T-helper 1 cell treated with Interleukin-12 subunit alpha and Interleukin-12 subunit beta and Interleukin-4 antibody, amounts not matched to agents 30 ng/mL and 1 ng/mL, for 36 hours (primary cell): ENCODE measurements around the gene TRAPPC12. TPM values are rescaled to one million over a fixed set of nuclear protein-coding genes. Genes with fewer than 3 reads are reported as not detected.
"Not testable (repeated sequence)": the region's sequence is repeated elsewhere in the genome, so short reads cannot be mapped to it uniquely, and the experiment has no call there.

ENCODE experiments used
- intact Hi-C: fragments of 100-400 bp; cut with micrococcal nuclease; formaldehyde crosslinking; loops from one replicate; pipeline ENCODE4 v1.15.1; 2024
- total RNA-seq: library from RNA; stranded (reverse); gene quantifications from 2 replicates; pipeline ENCODE4 v1.2.3, GENCODE V29; 2022

The TRAPPC12 gene
- total RNA-seq, 1 donor from 2014 or later, result 111 TPM

DNA sequence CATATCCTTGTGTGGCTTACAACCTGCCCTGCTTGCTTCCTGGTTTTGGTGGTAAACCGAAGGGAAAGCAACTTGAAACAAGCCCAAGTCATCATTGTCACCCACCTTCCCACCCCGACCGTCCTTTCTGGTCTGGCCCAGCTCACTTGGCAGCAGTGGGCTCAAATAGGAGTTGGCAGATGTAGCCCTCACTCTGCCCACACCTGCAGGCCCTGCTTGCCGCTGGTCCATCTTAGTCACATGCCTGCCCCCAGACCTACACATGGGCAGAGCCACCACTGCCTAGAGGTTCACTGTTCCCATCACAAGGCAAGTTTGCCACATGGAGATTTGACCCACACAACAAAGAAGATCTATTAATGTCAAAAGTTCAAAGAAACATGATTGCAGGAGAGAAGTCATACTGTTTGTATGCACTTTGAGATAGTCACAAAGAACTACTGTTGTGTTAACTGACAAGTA, 11.2 kb upstream of the TRAPPC12 start:
- intact Hi-C loops, result no loop called here

DNA sequence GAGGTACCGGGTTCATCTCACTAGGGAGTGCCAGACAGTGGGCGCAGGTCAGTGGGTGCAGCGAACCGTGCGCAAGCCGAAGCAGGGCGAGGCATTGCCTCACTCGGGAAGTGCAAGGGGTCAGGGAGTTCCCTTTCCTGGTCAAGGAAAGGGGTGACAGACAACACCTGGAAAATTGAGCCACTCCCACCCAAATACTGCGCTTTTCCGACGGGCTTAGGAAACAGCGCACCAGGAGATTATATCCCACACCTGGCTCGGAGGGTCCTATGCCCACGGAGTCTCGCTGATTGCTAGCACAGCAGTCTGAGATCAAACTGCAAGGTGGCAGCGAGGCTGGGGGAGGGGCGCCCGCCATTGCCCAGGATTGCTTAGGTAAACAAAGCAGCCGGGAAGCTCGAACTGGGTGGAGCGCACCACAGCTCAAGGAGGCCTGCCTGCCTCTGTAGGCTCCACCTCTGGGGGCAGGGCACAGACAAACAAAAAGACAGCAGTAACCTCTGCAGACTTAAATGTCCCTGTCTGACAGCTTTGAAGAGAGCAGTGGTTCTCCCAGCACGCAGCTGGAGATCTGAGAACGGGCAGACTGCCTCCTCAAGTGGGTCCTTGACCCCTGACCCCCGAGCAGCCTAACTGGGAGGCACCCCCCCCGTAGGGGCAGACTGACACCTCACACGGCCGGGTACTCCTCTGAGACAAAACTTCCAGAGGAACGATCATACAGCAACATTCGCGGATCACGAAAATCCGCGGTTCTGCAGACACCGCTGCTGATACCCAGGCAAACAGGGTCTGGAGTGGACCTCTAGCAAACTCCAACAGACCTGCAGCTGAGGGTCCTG, 9.9 kb upstream of the TRAPPC12 start:
- intact Hi-C loops, result not testable (repeated sequence)

DNA sequence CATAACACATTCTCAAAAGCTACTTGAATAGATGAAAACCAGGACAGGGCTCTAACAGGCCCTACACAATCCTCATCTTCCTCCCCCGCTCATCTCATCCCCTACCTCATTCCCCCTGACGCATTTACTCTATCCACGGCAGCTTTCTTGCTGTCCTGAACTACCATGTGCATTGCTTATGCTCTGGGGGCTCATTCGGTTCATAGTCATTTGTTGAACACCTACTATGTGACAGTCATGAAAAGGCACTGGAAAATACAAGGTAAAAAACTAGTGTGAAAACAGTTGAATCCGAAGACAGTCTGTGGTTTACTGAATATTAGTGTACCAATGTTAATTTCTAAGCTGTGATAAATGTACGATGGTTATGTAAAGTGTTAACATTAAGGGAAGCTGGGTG, 2.7 kb upstream of the TRAPPC12 start:
- intact Hi-C loops, result loop anchor here (1.0 to 5.0 kb wide), 7 partner anchors 75 to 1320 kb away; partner anchors contain the start of genes ADI1, RNASEH1 and RPS7

DNA sequence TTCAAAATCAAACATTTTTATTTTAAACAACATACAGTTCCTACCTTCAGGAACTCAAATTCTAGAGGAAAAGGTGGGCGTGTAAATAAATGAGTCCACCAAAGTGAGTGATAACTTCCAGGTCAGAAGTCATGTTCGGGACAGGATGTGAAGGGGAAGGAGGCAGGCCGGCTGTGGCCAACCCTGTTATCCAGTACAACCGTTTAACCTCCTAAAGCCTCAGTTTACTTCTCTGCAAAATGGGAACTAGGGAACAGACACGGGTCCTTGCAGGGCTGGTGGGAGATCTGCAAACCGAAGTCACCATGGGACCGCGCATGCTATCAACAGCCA, 2.2 kb upstream of the TRAPPC12 start:
- intact Hi-C loops, result loop anchor here (1.0 to 5.0 kb wide), 7 partner anchors 75 to 1320 kb away; partner anchors contain the start of genes ADI1, RNASEH1 and RPS7

DNA sequence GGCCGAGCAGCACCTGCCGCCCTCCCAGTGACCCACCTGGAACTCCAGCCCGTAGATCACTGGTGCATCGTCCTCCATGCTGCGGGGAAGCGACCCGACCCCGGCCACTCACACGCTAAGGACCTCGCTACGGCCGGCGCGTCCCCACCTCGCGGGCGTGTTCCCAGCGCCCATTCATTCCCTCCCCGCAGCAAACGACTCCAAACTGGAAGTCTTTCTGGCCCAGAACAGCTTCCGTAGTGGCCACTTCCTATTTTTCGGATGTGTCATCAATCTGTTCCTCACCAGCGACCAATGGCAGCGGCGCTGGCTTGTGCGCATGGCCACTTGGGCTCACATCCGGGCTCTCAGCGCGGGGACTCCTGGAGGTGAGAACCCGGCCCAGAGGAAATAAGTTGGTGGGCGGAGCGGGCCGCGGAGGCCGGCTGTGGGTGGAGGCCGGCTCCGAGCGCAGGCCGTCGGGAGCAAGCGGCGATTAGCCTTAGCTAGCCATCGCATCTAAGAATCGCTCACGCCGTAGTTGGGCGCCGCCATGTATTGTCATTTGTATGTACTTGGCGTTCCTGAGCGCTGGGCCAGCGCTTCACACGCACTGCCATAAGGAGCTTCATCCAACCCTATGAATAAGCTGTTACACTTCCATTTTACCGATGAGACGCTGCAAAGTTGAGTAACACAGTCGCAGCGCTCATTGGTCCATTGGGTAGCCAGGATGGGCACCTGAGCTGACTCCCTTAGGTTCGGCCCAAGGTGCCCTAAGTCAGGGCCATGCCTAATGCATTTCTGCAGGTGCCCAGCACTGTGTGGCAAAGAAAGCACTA, 1.7 kb upstream of the TRAPPC12 start, which contains the start of gene EIPR1:
EIPR1 (minus strand) TSS at position 207 of the 821 bp plus-strand sequence; CDS start at position 78, 129 bp downstream.
- intact Hi-C loops, result loop anchor here (1.0 to 5.0 kb wide), 9 partner anchors 47 to 1321 kb away; partner anchors contain the start of genes ADI1, RNASEH1 and RPS7

DNA sequence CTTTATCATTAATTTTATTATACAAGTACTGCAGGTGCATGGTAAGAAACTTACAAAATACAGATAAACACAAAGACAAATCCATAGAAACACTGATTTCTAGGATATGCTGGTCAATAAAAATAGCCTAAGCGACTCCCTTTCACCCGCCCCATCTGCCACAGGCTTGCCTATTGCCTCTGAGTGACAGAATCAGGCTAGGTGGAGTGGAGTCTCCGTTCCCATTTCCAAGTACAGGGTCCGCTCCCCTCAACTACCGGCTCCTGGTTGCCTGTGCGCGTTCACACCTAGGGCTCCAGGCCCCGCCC, 201 bp upstream of the TRAPPC12 start:
- intact Hi-C loops, result loop anchor here (1.0 to 5.0 kb wide), 4 partner anchors 46 to 272 kb away; no protein-coding TSS in a partner anchor

DNA sequence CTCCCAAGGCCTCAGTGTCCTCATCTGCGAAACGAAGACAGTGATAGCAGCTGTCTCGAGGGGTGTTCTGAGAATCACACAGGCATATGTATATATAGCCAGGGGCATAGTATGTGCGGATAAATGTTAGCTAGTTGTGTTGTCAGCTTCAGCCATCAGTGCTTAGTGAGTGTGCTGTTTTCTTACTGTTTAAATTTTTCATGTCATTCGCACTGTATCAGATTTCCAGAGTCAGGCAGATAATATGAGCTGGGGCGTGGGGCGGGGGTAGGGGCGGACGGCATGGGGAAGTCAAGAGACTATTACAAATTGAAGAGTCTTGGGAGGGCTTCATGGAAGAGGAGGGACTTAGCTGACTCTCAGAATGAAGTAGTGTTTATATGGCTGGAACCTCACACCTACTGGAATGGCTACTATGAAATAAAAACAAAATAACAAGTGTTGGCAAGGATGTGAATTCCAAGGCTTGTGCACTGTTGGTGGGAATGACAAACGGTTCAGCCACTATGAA, 7.0 kb downstream of the TRAPPC12 start:
- intact Hi-C loops, result no loop called here

DNA sequence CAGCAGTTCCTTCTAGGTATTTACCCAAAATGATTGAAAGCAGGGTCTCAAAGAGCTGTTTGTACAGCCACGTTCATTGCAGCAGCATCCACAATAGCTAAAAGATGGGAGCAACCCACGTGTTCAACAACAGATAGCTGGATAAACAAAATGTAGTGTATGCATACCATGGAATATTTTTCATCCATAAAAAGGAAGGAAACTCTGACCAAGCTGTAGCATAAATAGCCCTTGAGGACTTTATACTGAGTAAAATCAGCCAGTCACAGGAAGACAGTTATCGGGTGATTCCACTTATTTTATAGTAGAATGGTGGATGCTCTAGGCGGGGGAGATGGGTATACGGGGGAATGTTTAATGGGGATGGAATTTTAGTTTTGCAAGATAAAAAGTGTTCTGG, 7.5 kb downstream of the TRAPPC12 start:
- intact Hi-C loops, result no loop called here

DNA sequence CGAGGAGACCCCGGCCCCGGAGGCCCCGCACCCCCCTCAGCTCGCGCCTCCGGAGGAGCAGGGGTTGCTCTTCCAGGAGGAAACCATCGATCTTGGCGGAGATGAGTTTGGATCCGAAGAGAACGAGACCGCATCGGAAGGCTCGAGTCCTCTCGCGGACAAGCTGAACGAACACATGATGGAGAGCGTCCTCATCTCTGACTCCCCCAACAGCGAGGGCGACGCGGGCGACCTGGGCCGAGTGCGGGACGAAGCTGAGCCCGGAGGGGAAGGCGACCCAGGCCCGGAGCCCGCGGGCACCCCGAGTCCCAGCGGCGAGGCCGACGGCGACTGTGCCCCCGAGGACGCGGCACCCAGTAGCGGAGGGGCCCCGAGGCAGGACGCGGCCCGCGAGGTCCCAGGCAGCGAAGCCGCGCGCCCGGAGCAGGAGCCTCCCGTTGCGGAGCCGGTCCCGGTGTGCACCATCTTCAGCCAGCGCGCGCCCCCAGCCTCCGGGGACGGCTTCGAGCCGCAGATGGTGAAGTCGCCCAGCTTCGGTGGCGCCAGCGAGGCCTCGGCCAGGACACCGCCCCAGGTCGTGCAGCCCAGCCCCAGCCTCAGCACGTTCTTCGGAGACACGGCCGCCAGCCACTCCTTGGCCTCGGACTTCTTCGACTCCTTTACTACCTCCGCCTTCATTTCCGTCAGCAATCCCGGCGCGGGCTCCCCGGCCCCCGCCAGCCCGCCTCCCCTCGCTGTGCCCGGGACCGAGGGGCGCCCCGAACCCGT, 8.3 kb downstream of the TRAPPC12 start:
- intact Hi-C loops, result no loop called here

DNA sequence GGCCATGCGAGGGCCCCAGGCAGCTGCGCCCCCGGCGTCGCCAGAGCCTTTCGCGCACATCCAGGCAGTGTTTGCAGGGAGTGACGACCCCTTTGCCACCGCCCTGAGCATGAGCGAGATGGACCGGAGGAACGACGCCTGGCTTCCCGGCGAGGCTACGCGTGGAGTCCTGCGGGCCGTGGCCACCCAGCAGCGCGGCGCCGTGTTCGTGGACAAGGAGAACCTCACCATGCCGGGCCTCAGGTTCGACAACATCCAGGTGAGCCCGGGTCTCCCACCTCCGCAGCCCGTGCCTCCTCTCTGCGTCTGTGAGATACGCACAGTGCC, 8.9 kb downstream of the TRAPPC12 start:
- intact Hi-C loops, result no loop called here

DNA sequence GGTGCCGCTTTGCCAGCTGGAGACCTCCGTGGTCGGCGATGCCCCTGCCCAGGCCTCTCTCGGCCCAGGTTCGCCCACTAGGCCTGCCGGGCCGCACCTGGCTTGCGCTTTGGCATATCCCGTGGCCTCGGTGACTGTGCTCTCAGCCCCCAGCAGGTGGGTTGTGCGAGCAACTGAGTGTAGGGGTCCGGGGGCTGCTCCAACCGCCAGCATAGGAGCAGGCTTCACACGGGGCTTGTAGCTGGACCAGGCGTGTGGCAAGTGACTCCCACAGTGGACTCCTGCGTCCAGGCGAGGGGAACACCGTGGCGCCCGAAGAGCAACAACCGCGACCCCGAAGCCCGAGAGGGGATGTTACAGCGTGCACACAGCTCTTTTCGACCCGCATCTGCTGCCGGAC, 9.7 kb downstream of the TRAPPC12 start:
- intact Hi-C loops, result no loop called here

DNA sequence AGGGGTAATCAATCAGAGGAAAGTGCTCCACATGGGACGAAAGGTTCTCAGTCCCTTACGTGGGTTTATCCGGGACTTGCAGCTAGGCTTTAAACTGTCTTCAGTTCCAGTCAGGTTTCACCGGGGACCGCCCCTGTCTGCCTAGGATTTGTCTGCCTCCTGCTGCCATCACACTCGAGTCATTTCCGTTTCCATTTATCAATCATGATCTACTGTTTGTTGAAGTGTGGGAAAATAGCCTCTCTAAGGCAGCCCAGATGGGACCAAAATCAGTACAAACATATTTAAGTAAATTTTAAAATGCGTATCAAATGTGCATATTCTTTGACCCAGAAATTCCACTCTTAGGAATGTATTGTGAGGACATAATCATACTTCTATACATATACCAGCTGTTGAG, 10.5 kb downstream of the TRAPPC12 start:
- intact Hi-C loops, result no loop called here

DNA sequence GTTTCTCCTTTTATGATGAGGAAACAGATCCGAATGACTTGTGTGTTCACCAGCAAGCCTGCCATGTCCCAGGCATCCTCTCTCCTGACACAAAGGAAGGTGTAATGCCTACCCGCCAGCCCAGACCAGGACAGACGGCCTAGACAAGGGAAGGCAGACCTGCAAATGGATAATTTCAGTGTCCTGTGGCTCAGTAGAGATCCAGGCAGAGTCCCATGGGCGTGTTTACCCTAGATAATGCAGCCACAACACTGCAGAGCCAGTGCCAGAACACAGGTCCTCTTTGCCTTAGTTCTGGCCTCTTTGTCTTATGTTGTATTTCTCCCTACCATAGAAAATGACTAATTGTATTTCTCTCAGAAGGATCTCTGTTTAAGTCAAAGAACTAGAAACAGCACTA, 12.7 kb downstream of the TRAPPC12 start:
- intact Hi-C loops, result no loop called here

DNA sequence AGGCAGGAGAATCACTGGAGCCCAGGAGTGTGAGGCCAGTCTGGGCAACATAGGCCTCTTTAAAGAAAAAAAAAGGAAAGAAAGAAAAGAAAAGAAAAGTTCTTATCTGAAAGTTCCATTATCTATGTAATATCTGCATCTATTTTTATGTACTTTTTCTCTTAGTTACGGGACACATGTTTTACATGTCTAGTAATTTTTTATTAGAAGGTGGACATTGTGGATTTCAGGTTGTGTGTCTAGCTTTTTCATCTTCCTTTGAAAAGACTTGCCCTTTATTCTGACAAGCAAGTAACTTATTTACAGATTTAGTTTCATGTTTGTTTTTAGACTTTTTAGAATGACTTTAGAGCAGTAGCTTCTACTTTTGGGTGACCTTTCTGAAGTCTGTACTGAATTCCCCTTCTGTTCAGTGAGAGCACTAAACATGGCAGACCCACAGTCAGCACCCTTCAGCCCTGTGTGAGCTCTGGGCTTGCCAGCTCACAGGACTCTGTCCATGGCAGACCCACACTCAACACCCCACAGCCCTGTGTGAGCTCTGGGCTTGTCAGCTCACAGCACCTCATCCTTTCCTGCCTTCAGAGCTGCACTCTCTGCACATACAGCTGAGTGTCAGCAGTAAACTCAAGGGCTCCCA, 17.5 kb downstream of the TRAPPC12 start:
- intact Hi-C loops, result no loop called here

DNA sequence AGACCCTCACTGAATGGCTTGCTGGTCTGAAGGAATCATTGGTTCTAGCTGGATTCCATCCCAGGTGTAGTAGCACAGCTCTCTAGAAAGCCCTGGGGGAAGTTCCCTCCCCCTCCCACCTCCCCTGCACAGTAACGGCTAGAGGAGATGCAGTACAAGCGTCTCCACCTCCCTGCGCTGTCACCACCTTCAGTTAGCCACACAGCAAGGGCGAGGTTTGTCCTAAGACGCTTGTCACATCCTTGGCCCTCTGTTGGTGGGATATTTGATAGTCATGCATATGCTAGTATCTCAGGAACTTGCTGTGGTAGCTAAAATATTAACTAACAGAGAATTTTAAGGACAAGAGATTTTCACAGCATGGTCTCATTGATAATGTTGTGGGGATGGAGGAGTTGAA, 19.4 kb downstream of the TRAPPC12 start:
- intact Hi-C loops, result no loop called here

DNA sequence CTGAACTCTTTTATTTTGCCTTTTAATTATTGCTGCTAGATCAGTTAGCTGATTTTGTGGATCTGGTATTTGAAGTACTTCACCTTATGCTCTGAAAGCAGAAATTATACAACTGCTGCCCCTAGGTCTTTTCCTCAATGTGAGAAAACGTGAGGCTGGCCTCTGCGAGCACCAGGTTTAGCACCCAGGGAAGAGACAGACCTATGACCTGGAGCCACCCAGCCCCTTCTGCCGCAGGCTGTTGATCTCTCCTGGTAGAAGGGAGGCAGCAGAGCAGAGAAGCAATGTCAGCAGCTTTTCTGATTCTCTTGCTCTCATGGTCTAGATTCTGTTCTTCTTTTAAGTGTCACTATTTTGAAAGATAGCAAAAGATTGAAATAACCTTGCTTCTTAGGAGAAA, 19.9 kb downstream of the TRAPPC12 start:
- intact Hi-C loops, result no loop called here

DNA sequence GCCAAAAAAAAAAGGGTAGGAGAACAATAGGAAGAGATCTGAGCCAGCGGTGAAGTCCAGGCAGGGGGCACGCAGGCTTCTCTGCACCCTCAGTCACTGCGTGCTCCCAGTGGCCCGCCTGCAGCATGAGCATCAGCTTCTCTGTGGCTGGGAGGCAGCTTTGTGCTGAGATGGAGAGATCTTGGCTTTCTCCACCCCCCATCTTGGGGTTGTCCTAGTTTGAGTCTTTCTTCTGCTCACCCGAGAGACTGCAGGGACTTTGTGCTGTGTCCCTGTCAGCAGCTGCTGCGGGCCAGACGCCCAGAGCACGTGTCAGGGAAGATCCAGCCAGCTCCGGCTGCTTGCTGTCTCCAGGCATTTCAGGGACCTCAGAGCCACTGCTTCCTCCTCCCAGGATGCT, 20.3 kb downstream of the TRAPPC12 start:
- intact Hi-C loops, result no loop called here

DNA sequence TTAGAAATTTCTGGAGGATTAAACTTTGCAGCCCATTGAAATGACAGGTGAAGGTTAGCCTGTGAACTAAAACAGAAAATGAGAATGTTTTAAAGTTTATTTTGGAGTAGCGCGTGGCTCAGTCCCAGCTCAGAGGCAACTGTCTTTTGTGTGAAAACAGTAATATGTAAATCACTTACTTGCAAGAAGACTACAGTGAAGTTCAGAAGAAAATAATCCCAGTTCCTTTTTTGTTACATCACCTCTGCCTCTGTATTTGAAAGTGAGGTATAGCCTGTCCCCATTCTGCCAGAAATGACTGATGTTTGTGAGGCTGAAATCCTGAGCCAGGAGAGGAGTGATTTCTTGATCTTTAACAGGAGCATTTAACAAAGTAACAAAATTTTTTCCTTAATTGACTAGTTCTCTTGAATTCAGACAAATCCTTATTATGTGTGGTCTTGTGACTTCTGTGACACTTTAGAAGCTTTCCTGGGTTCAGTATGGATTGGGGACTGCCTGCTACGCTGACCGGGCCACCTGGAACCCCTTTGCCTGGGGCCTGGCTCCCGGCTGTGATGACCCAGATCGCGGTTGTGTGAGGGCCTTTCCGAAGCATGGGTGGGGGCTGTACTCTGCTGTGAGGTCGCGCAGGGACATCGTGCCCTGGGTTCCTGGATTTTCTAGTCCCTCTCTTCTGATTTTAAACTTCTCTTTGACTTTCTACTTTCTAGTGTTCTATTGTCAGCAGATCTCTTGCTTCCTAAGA, 24.3 kb downstream of the TRAPPC12 start:
- intact Hi-C loops, result no loop called here

DNA sequence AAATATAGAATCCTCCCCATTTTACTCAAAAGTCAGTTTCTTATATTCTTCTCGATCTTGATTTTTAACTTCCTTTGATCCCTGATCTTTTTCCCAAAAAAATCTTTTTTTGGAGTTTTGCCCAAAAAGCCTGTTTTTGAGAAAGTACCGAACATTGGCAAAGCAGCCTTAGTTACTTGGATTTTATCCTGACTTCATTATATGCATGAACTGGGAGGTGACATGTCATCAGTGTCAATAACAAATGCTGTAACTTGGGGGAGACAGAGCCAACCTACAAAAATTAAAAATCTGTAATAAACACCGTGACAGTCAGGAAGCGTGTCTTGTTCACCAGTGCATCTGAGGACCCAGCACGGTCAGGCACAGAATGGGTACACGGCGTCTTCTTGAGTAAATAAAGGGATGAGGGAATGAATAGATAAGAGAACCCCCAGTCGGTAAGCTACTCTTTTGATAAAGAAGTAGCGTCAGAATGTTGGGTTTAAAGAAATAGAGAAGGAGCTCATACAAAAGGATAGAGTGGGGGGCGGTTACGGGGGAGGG, 24.9 kb downstream of the TRAPPC12 start:
- intact Hi-C loops, result no loop called here

DNA sequence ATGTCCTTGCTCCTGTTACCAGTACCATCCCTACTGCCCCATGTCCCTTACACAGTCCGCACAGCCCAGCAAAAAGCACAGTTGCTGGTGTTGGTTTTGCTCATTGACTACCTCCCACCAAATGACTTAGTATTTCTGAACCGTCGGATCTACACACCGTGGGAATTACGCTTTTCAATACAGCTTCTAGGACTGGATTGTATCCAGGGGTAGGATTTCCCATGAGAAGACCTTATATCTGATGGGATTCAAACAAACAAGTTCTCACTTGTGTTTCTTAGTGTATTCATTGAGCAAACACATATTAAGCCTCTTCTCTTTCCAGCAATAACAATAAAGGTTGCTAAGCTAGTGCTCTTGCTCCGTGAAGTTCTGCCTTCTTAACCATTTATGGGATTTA, 25.8 kb downstream of the TRAPPC12 start:
- intact Hi-C loops, result no loop called here
